Kidney (tissue), 14 donors: Measurements from ENCODE around the gene SNX4. TPM values are rescaled to one million over a fixed set of nuclear protein-coding genes. Genes with fewer than 3 reads are reported as not detected.

Experiments used
- DNase-seq, 5 donors: peaks; one replicate each; pipeline ENCODE4 v3.0.0-alpha.2; 2013 to 2020
- FAIRE-seq: peaks from 2 replicates; lab custom pipeline; 2012; peaks lifted over from hg19 to GRCh38; lab: Jason Lieb, UNC
- H3K27ac ChIP-seq, 2 donors: one replicate each; pipeline ENCODE4 v1.7.0; 2013; ENCODE audit warnings: low read depth in 2 of 2, low read length in 2 of 2, inconsistent platforms in 1 of 2
- H3K27me3 ChIP-seq: one replicate; pipeline ENCODE4 v1.7.1; 2013; ENCODE audit warnings: low read length, inconsistent platforms; ENCODE audit not compliant: control insufficient read depth, insufficient read depth
- H3K36me3 ChIP-seq, 3 donors: one replicate each; pipeline versions ENCODE4 v1.7.0 to v1.7.1; 2013; ENCODE audit warnings: low read length in 3 of 3, control low read depth in 1 of 3, inconsistent platforms in 1 of 3; ENCODE audit not compliant: insufficient read depth in 3 of 3, control insufficient read depth in 2 of 3
- H3K4me1 ChIP-seq, 3 donors: one replicate each; pipeline versions ENCODE4 v1.7.0 to v1.7.1; 2013; ENCODE audit warnings: low read length in 3 of 3, inconsistent platforms in 1 of 3, low read depth in 1 of 3; ENCODE audit not compliant: control insufficient read depth in 2 of 3, insufficient read depth in 2 of 3
- H3K4me3 ChIP-seq, 3 donors: one replicate each; pipeline versions ENCODE4 v1.7.0 to v1.8.1; 2013; ENCODE audit warnings: low read length in 3 of 3, control low read depth in 1 of 3, inconsistent platforms in 1 of 3
- H3K9ac ChIP-seq, 3 donors: one replicate each; pipeline versions ENCODE4 v1.7.0 to v1.7.1; 2013; ENCODE audit warnings: low read length in 3 of 3, control low read depth in 1 of 3, inconsistent platforms in 1 of 3
- H3K9me3 ChIP-seq, 3 donors: one replicate each; pipeline versions ENCODE4 v1.7.0 to v1.7.1; 2013; ENCODE audit warnings: low read length in 3 of 3, control low read depth in 1 of 3, inconsistent platforms in 1 of 3; ENCODE audit not compliant: control insufficient read depth in 2 of 3, insufficient read depth in 1 of 3
- CTCF ChIP-seq: IDR thresholded peaks from 3 replicates; pipeline ENCODE4 v1.5.1; 2012; ENCODE audit warnings: mild to moderate bottlenecking, moderate library complexity, borderline replicate concordance; ENCODE audit not compliant: insufficient read depth; ENCODE audit errors: extremely low read depth
- intact Hi-C: fragments of 100-400 bp; cut with DNase I; formaldehyde crosslinking; loops from one replicate; pipeline ENCODE4 v1.11.1; 2022
- polyA plus RNA-seq: library from polyadenylated mRNA; stranded (reverse); fragments of 350-450 nt; fragmentation: Illumina TruSeq; extraction: RNeasy Lipid Tissue Mini Kit (QIAGEN cat#74804); gene quantifications from one replicate; pipeline ENCODE4 v1.2.3, GENCODE V29; 2014; ENCODE audit warnings: low read depth, low replicate concordance; ENCODE audit not compliant: insufficient read depth
- total RNA-seq: library from RNA; stranded (reverse); fragmentation: NEBNext Ultra II Directional; extraction: Animal tissue kit (Norgen Biotek cat#: 25700); gene quantifications from one replicate; pipeline ENCODE4 v1.2.1, GENCODE V29; 2021
- donor health status: control.
- donor health status: control.
- donor health status: control.
- donor health status: control.
- donor health status: control.
- donor health status: DM: yes; HTN: yes; CAD: no.
- donor health status: Normal renal cell carcinoma (clear cell type).

SNX4 gene
- total and polyA plus RNA-seq, 2 donors from 2014 or later, result 32.5 to 46.1 TPM

GRCh38 chr3:125461896-125462295 is 58.1 kb downstream of the SNX4 start:
- FAIRE-seq (no peak), DNase-seq (no peak)
- Histone ChIP-seq H3K9me3 (no peaks in the 10 kb centered on the region), H3K27ac (no peak overlapping the region), H3K4me1 (no peaks in the 10 kb centered on the region), H3K9ac (no peak overlapping the region), H3K27me3 (no peaks in the 10 kb centered on the region), H3K4me3 (no peak overlapping the region), H3K36me3 (peaks cover 4 to 19% (median 12%) of the 10 kb centered on the region in 3 donors)
- intact Hi-C loops, result no loop called here
- no peak for TF ChIP-seq CTCF

DNA sequence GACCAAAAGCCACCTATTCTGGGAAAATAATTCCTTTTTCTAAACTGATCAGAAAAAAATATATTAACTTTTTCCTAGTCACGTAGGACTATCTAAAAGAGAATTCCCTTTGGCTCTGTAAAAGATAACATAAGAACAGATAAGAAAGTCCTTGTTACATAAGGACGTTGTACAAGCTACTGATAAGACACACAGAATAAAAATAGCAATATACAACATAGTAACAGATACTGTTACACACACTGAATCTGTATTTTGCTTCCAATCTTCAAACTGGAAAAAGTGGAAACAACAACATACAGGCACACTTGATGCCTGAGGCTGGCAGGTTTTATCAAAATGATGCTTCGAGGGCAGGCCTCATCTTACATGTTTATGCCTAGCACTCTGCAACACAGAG is 59.8 kb downstream of the SNX4 start:
- no peaks in the 10 kb centered on the region for H3K9me3 ChIP-seq
- no peak for TF ChIP-seq CTCF
- DNase-seq (no peak), FAIRE-seq (no peak)
- H3K27me3 ChIP-seq, result no peaks in the 10 kb centered on the region
- no peak overlapping the region for H3K9ac ChIP-seq
- no peak overlapping the region for H3K4me3 ChIP-seq
- H3K4me1 ChIP-seq, result no peaks in the 10 kb centered on the region
- peaks cover 4 to 30% (median 18%) of the 10 kb centered on the region in 3 donors for H3K36me3 ChIP-seq
- intact Hi-C loops, result no loop called here
- no peak overlapping the region for H3K27ac ChIP-seq

DNA sequence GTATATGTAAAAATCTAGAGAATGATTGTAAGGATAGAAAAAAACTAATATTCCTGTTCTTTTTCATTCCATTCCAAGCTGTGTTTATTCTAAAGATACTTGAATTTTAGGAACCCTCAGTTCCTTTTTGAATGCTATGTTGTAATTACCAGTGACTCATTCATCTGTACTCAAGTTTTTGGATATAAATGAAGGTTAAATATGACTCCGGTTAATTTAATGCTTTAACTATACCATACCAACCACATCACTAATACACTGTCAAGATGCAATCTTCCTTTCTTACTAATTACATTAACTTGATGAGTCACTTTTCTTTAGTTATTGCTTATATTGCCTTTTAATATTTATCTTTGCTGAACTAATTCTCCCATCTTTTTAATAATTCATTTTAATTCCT is 76.1 kb downstream of the SNX4 start:
- H3K9me3 ChIP-seq, result no peaks in the 10 kb centered on the region
- DNase-seq (no peak), FAIRE-seq (no peak)
- intact Hi-C loops, result no loop called here
- peaks cover 0 to 9% (median 6%) of the 10 kb centered on the region in 3 donors for H3K36me3 ChIP-seq
- no peak for TF ChIP-seq CTCF
- H3K4me3 ChIP-seq, result no peak overlapping the region
- no peaks in the 10 kb centered on the region for H3K27me3 ChIP-seq
- H3K27ac ChIP-seq, result no peak overlapping the region
- H3K9ac ChIP-seq, result no peak overlapping the region
- no peaks in the 10 kb centered on the region for H3K4me1 ChIP-seq

- H3K27ac ChIP-seq, result no peak overlapping the region
- intact Hi-C loops, result no loop called here
- H3K27me3 ChIP-seq, result no peaks in the 10 kb centered on the region
- no peak overlapping the region for H3K4me3 ChIP-seq
- H3K36me3 ChIP-seq, result peaks cover 0 to 9% (median 6%) of the 10 kb centered on the region in 3 donors
- no peak for FAIRE-seq
- DNase-seq, result no peak
- no peak for TF ChIP-seq CTCF
- no peak overlapping the region for H3K9ac ChIP-seq
- no peaks in the 10 kb centered on the region for H3K9me3 ChIP-seq
- no peaks in the 10 kb centered on the region for H3K4me1 ChIP-seq
These were observed 77.5 kb downstream of the SNX4 start for GRCh38 chr3:125442506-125442905.
